CD4-positive, alpha-beta T cell (primary cell): ENCODE results near the gene INSR. TPM values are rescaled to one million over a fixed set of nuclear protein-coding genes. Genes with fewer than 3 reads are reported as not detected.

Experiments used
- ATAC-seq: fragments of 200-7000 bp; cut with Tn5 transposase; one replicate; pipeline ENCODE4 v1.10.0; 2022; ENCODE audit warnings: mild to moderate bottlenecking; ENCODE audit not compliant: poor library complexity
- CTCF ChIA-PET: fragments of 350-600 bp; sonication (Branson Sonifier 250); formaldehyde crosslinking; loops from one replicate; lab custom pipeline; 2021; ENCODE audit warnings: antibody characterized with exemption, inconsistent platforms; lab: Charles Lee
- POLR2A ChIA-PET: fragments of 350-600 bp; sonication (Branson Sonifier 250); formaldehyde crosslinking; loops from one replicate; lab custom pipeline; 2021; ENCODE audit warnings: antibody characterized with exemption, inconsistent platforms; lab: Charles Lee
- DNase-seq, 14 experiments: peaks; one replicate each; pipeline ENCODE4 v3.0.0-alpha.2; 2013 to 2020; ENCODE audit warnings: mixed read lengths in 2 of 14
- H3K27ac ChIP-seq, 2 donors: one replicate each; pipeline versions ENCODE4 v1.5.1 to v1.7.0; 2013; ENCODE audit warnings: low read length in 2 of 2, low read depth in 1 of 2, mild to moderate bottlenecking in 1 of 2
- H3K27me3 ChIP-seq, 2 experiments: 1 replicate in 1 of 2; 2 replicates in 1 of 2; pipeline versions ENCODE4 v1.6.1 to v1.7.0; 2013; ENCODE audit warnings: low read length in 2 of 2, control low read depth in 1 of 2, mild to moderate bottlenecking in 1 of 2, moderate library complexity in 1 of 2; ENCODE audit not compliant: insufficient read depth in 2 of 2, control insufficient read depth in 1 of 2
- H3K36me3 ChIP-seq: one replicate; pipeline ENCODE4 v1.6.1; 2013; ENCODE audit warnings: low read length, control low read depth; ENCODE audit not compliant: insufficient read depth
- H3K4me1 ChIP-seq: one replicate; pipeline ENCODE4 v1.6.1; 2013; ENCODE audit warnings: low read length, control low read depth; ENCODE audit not compliant: insufficient read depth
- H3K4me3 ChIP-seq: one replicate; pipeline ENCODE4 v1.5.1; 2013; ENCODE audit warnings: mild to moderate bottlenecking, low read length, moderate library complexity
- H3K9me3 ChIP-seq, 2 experiments: 1 replicate in 1 of 2; 2 replicates in 1 of 2; pipeline versions ENCODE4 v1.6.1 to v1.7.0; 2013; ENCODE audit warnings: low read length in 2 of 2, mild to moderate bottlenecking in 2 of 2, control low read depth in 1 of 2, moderate library complexity in 1 of 2; ENCODE audit not compliant: control insufficient read depth in 1 of 2, insufficient read depth in 1 of 2
- H3K27ac Mint-ChIP-seq: one replicate; pipeline ENCODE4 v1.8.0; 2020; ENCODE audit warnings: mixed read lengths
- H3K27me3 Mint-ChIP-seq: one replicate; pipeline ENCODE4 v1.8.0; 2021; ENCODE audit warnings: mixed read lengths
- H3K36me3 Mint-ChIP-seq: one replicate; pipeline ENCODE4 v1.8.0; 2021; ENCODE audit warnings: low read depth, mixed read lengths
- H3K4me1 Mint-ChIP-seq: one replicate; pipeline ENCODE4 v1.8.0; 2021; ENCODE audit warnings: low read depth, mixed read lengths
- H3K4me3 Mint-ChIP-seq: one replicate; pipeline ENCODE4 v1.8.0; 2020; ENCODE audit warnings: mild to moderate bottlenecking, mixed read lengths
- H3K9me3 Mint-ChIP-seq: one replicate; pipeline ENCODE4 v1.8.0; 2020; ENCODE audit warnings: mixed read lengths
- intact Hi-C, 2 experiments: fragments of 100-400 bp; cut with DNase I in 1 of 2; cut with micrococcal nuclease in 1 of 2; formaldehyde crosslinking; loops; one replicate each; pipeline versions ENCODE4 v1.15.1 to v1.9.0; 2023 to 2025; cut with DNase I, micrococcal nuclease
- total RNA-seq, 174 experiments: library from RNA in 2 of 174; stranded (reverse) in 2 of 174; gene quantifications; one replicate each; pipeline ENCODE4 v1.2.3 and lab custom pipeline; 2021 to 2026
- TF ChIP-seq, protein P1 (sequence below): fragments of 200-600 bp; IDR thresholded peaks from one replicate; pipeline ENCODE4 v1.8.0; 2022; ENCODE audit warnings: antibody characterized with exemption, mild to moderate bottlenecking

INSR gene
- total RNA-seq, 2 experiments from 2014 or later = 1.8 to 3.0 TPM

GRCh38 chr19:7326105-7326877, 32.1 kb upstream of the INSR start:
- ChIA-PET CTCF (interaction anchor here (0.7 to 1.5 kb wide), 5 partner anchors 15 to 224 kb away, joined by 3 to 7 read pairs (median 3); no protein-coding TSS in a partner anchor), POLR2A (interaction anchor here (0.5 to 1.3 kb wide), 3 partner anchors 19 to 576 kb away, joined by 3 to 4 read pairs (median 3); no protein-coding TSS in a partner anchor)
- Mint-ChIP-seq H3K4me1 (no peaks in the 10 kb centered on the region), H3K27ac (no peak overlapping the region), H3K9me3 (no peaks in the 10 kb centered on the region), H3K36me3 (no peaks in the 10 kb centered on the region), H3K4me3 (no peak overlapping the region), H3K27me3 (no peaks in the 10 kb centered on the region)
- no peaks in the 10 kb centered on the region for H3K27me3 ChIP-seq
- TF ChIP-seq, protein P1, sequence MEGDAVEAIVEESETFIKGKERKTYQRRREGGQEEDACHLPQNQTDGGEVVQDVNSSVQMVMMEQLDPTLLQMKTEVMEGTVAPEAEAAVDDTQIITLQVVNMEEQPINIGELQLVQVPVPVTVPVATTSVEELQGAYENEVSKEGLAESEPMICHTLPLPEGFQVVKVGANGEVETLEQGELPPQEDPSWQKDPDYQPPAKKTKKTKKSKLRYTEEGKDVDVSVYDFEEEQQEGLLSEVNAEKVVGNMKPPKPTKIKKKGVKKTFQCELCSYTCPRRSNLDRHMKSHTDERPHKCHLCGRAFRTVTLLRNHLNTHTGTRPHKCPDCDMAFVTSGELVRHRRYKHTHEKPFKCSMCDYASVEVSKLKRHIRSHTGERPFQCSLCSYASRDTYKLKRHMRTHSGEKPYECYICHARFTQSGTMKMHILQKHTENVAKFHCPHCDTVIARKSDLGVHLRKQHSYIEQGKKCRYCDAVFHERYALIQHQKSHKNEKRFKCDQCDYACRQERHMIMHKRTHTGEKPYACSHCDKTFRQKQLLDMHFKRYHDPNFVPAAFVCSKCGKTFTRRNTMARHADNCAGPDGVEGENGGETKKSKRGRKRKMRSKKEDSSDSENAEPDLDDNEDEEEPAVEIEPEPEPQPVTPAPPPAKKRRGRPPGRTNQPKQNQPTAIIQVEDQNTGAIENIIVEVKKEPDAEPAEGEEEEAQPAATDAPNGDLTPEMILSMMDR = peak; percentile 43
- peaks cover 4 to 9% of the 10 kb centered on the region in 2 experiments for H3K9me3 ChIP-seq
- no peak overlapping the region for H3K27ac ChIP-seq
- DNase-seq (peak in 4 of 14 experiments; percentile 50 to 67 (median 56)), ATAC-seq (no peak)
- intact Hi-C loops = no loop called here
- no peaks in the 10 kb centered on the region for H3K4me1 ChIP-seq
- no peaks in the 10 kb centered on the region for H3K36me3 ChIP-seq
- H3K4me3 ChIP-seq = no peak overlapping the region

- ATAC-seq (no peak), DNase-seq (no peak)
- Histone ChIP-seq H3K36me3 (no peaks in the 10 kb centered on the region), H3K27me3 (no peaks in the 10 kb centered on the region), H3K4me3 (no peak overlapping the region), H3K27ac (no peak overlapping the region), H3K4me1 (no peaks in the 10 kb centered on the region), H3K9me3 (peaks cover 0 to 10% of the 10 kb centered on the region in 2 experiments)
- intact Hi-C loops = no loop called here
- Mint-ChIP-seq H3K9me3 (peaks cover 7% of the 10 kb centered on the region), H3K36me3 (no peaks in the 10 kb centered on the region), H3K27me3 (no peaks in the 10 kb centered on the region), H3K4me1 (no peaks in the 10 kb centered on the region), H3K4me3 (no peak overlapping the region), H3K27ac (no peak overlapping the region)
- ChIA-PET CTCF (no interaction called here), POLR2A (no interaction called here)
- TF ChIP-seq, protein P1 = no peak
Observed at GRCh38 chr19:7318176-7318575, 24.0 kb upstream of the INSR start.

GRCh38 chr19:7312816-7313215, 18.6 kb upstream of the INSR start:
- H3K4me3 ChIP-seq = no peak overlapping the region
- no peaks in the 10 kb centered on the region for H3K36me3 Mint-ChIP-seq
- no peak overlapping the region for H3K27ac Mint-ChIP-seq
- H3K36me3 ChIP-seq = no peaks in the 10 kb centered on the region
- ATAC-seq (no peak), DNase-seq (no peak)
- H3K4me1 Mint-ChIP-seq = no peaks in the 10 kb centered on the region
- H3K27me3 ChIP-seq = no peaks in the 10 kb centered on the region
- intact Hi-C loops = no loop called here
- CTCF ChIA-PET = no interaction called here
- H3K4me3 Mint-ChIP-seq = no peak overlapping the region
- H3K9me3 Mint-ChIP-seq = peaks cover 2% of the 10 kb centered on the region
- peaks cover 0 to 9% of the 10 kb centered on the region in 2 experiments for H3K9me3 ChIP-seq
- POLR2A ChIA-PET = no interaction called here
- H3K4me1 ChIP-seq = no peaks in the 10 kb centered on the region
- TF ChIP-seq, protein P1 = no peak
- no peak overlapping the region for H3K27ac ChIP-seq
- H3K27me3 Mint-ChIP-seq = no peaks in the 10 kb centered on the region
